HFFc6 (cell line): Measurements from ENCODE around the gene POU2F1. TPM values are rescaled to one million over a fixed set of nuclear protein-coding genes. Genes with fewer than 3 reads are reported as not detected.

Source experiments
- DNase-seq: peaks from one replicate; pipeline ENCODE4 v3.0.0-alpha.2; 2018
- H3K27ac Mint-ChIP-seq: 2 replicates; pipeline ENCODE4 v1.8.0; 2020; ENCODE audit warnings: mild to moderate bottlenecking, mixed read lengths
- H3K27me3 Mint-ChIP-seq: 2 replicates; pipeline ENCODE4 v1.8.0; 2021; ENCODE audit warnings: mild to moderate bottlenecking, moderate library complexity, mixed read lengths; ENCODE audit not compliant: insufficient read depth
- H3K36me3 Mint-ChIP-seq: 2 replicates; pipeline ENCODE4 v1.8.0; 2021; ENCODE audit warnings: low read depth, mixed read lengths
- H3K4me1 Mint-ChIP-seq: 2 replicates; pipeline ENCODE4 v1.8.0; 2020; ENCODE audit warnings: low read depth, mixed read lengths
- H3K4me3 Mint-ChIP-seq: 2 replicates; pipeline ENCODE4 v1.8.0; 2020; ENCODE audit warnings: mild to moderate bottlenecking, moderate library complexity, mixed read lengths
- H3K9me3 Mint-ChIP-seq: 2 replicates; pipeline ENCODE4 v1.8.0; 2020; ENCODE audit warnings: mild to moderate bottlenecking, mixed read lengths
- total RNA-seq, 6 experiments: library from RNA; stranded (reverse); fragmentation: NEBNext Ultra II Directional; extraction: Animal tissue kit (Norgen Biotek cat#: 25700); gene quantifications; 2 replicates in 1 of 6; 3 replicates in 5 of 6; pipeline ENCODE4 v1.2.3, GENCODE V29; 2021
- TF ChIP-seq, protein P1 (sequence below): fragments of 200-600 bp; sonication (generic); IDR thresholded peaks from 2 replicates; pipeline ENCODE4 v1.5.0; 2021; ENCODE audit warnings: antibody characterized with exemption, mild to moderate bottlenecking

The POU2F1 gene
- total RNA-seq, 6 experiments from 2014 or later: 3.4 to 6.6 (median 4.4) TPM

- H3K9me3 Mint-ChIP-seq: no peaks in the 10 kb centered on the region
- no peaks in the 10 kb centered on the region for H3K4me1 Mint-ChIP-seq
- H3K27ac Mint-ChIP-seq: no peak overlapping the region
- TF ChIP-seq, protein P1, sequence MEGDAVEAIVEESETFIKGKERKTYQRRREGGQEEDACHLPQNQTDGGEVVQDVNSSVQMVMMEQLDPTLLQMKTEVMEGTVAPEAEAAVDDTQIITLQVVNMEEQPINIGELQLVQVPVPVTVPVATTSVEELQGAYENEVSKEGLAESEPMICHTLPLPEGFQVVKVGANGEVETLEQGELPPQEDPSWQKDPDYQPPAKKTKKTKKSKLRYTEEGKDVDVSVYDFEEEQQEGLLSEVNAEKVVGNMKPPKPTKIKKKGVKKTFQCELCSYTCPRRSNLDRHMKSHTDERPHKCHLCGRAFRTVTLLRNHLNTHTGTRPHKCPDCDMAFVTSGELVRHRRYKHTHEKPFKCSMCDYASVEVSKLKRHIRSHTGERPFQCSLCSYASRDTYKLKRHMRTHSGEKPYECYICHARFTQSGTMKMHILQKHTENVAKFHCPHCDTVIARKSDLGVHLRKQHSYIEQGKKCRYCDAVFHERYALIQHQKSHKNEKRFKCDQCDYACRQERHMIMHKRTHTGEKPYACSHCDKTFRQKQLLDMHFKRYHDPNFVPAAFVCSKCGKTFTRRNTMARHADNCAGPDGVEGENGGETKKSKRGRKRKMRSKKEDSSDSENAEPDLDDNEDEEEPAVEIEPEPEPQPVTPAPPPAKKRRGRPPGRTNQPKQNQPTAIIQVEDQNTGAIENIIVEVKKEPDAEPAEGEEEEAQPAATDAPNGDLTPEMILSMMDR: no peak
- no peak overlapping the region for H3K4me3 Mint-ChIP-seq
- peaks cover 2% of the 10 kb centered on the region; the same call in 1 of the 2 replicates for H3K27me3 Mint-ChIP-seq
- no peak for DNase-seq
- H3K36me3 Mint-ChIP-seq: no peaks in the 10 kb centered on the region
These were observed 152.7 kb downstream of the POU2F1 start for GRCh38 chr1:167373398-167373797.

DNA sequence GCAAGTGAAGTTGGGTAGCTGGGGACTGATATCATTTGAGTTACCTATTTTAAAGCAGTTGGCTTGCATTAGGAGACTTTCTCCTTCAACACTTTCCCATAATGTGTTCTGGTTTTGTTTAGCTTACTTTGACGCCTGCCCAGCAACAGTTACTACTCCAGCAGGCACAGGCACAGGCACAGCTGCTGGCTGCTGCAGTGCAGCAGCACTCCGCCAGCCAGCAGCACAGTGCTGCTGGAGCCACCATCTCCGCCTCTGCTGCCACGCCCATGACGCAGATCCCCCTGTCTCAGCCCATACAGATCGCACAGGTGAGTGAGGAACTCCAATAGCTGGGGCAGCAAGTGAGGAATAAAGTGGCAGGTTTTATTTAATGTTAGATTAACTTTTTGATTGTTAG, 153.3 kb downstream of the POU2F1 start:
- no peak for DNase-seq
- Mint-ChIP-seq H3K27me3 (peaks cover 2% of the 10 kb centered on the region; the same call in 1 of the 2 replicates), H3K27ac (no peak overlapping the region), H3K9me3 (no peaks in the 10 kb centered on the region), H3K4me1 (no peaks in the 10 kb centered on the region), H3K4me3 (no peak overlapping the region), H3K36me3 (no peaks in the 10 kb centered on the region)
- TF ChIP-seq, protein P1: no peak

- Mint-ChIP-seq H3K36me3 (no peaks in the 10 kb centered on the region), H3K27me3 (peaks cover 2% of the 10 kb centered on the region; the same call in 1 of the 2 replicates), H3K9me3 (no peaks in the 10 kb centered on the region), H3K4me1 (no peaks in the 10 kb centered on the region), H3K27ac (no peak overlapping the region), H3K4me3 (no peak overlapping the region)
- DNase-seq: no peak
- TF ChIP-seq, protein P1: no peak
These were observed 155.3 kb downstream of the POU2F1 start for GRCh38 chr1:167375949-167376348.

DNA sequence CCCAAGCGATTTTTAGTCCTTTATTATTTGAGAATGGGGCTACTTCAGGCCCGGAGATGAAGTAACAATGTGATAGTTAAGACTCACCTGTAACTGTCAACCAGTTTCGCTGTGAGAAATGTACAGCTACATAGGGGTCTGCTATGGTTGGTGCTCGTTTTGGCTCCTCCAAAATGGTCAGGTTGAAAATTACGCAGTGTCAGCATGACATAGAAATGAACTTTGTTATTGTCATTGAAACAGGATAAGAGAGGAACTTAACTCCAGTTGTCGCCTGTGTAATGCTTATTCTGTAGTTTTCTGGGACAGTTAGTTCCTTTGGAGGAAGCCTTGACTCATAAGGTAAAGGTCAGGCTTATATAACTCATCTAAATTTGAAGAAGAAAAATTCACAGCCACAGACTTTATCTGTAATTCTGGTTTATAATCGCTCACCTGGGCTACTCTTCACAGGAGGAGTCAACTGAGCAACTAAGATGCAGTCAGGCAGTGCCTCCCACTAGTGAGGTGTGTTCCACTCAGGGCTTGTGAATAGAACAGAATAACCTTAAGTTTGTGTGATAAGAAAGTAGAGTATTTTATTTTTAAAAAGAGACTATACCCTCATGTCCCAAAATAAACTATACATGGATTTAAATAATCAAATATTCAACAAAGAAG, 166.7 kb downstream of the POU2F1 start:
- TF ChIP-seq, protein P1: no peak
- Mint-ChIP-seq H3K27ac (no peak overlapping the region), H3K4me3 (no peak overlapping the region), H3K9me3 (no peaks in the 10 kb centered on the region), H3K4me1 (no peaks in the 10 kb centered on the region), H3K36me3 (no peaks in the 10 kb centered on the region; the same call in 1 of the 2 replicates), H3K27me3 (no peaks in the 10 kb centered on the region)
- DNase-seq: no peak

- TF ChIP-seq, protein P1: no peak
- no peak for DNase-seq
- no peaks in the 10 kb centered on the region for H3K9me3 Mint-ChIP-seq
These were observed 168.3 kb downstream of the POU2F1 start for GRCh38 chr1:167388976-167389375.

More at GRCh38 chr1:167388976-167389375, 168.3 kb downstream of the POU2F1 start:
- H3K4me3 Mint-ChIP-seq: no peak overlapping the region
- H3K36me3 Mint-ChIP-seq: no peaks in the 10 kb centered on the region; the same call in 1 of the 2 replicates
- H3K27ac Mint-ChIP-seq: no peak overlapping the region
- H3K4me1 Mint-ChIP-seq: no peaks in the 10 kb centered on the region
- H3K27me3 Mint-ChIP-seq: no peaks in the 10 kb centered on the region
